GM12878 (cell line): Measurements from ENCODE around the gene ARID1A. TPM values are rescaled to one million over a fixed set of nuclear protein-coding genes. Genes with fewer than 3 reads are reported as not detected.

ENCODE experiments used
- ATAC-seq: fragments of 200-7000 bp; cut with Tn5 transposase; 3 replicates; pipeline ENCODE4 v1.9.1; 2020; ENCODE audit warnings: mild to moderate bottlenecking, moderate library complexity
- BruUV-seq: library from RNA; stranded (reverse); fragments of 400-500 nt; replicated peaks from 2 replicates; lab custom pipeline; 2021; lab: Mats Ljungman, UMichigan
- CTCF ChIA-PET: fragments of 300-600 bp; sonication (Branson Sonifier 250); formaldehyde crosslinking; extraction: SDS; loops from one replicate; lab custom pipeline; 2021; ENCODE audit warnings: inconsistent platforms; lab: Yijun Ruan, JAX
- POLR2A ChIA-PET: fragments of 350-600 bp; formaldehyde crosslinking; extraction: SDS; loops from one replicate; lab custom pipeline; 2021; ENCODE audit warnings: inconsistent platforms; lab: Charles Lee
- RAD21 ChIA-PET: fragments of 300-600 bp; sonication (Branson Sonifier 250); formaldehyde crosslinking; loops from one replicate; lab custom pipeline; 2023; ENCODE audit warnings: antibody characterized with exemption; ENCODE audit not compliant: unreplicated experiment; lab: Charles Lee
- SMC1A ChIA-PET: fragments of 300-600 bp; sonication (Branson Sonifier 250); formaldehyde crosslinking; loops from one replicate; lab custom pipeline; 2023; ENCODE audit not compliant: unreplicated experiment, uncharacterized antibody; lab: Charles Lee
- DNase-seq: peaks from one replicate; pipeline ENCODE4 v3.0.0-alpha.2; 2011; ENCODE audit warnings: low read depth, low spot score
- FAIRE-seq: peaks from 3 replicates; lab custom pipeline; 2011; peaks lifted over from hg19 to GRCh38; lab: Jason Lieb, UNC
- H2AFZ ChIP-seq: 2 replicates; pipeline ENCODE4 v1.6.0; 2011; ENCODE audit warnings: low read depth, low read length, control low read depth; ENCODE audit not compliant: control insufficient read depth
- H3K27ac ChIP-seq: 2 replicates; pipeline ENCODE4 v1.5.1; 2011; ENCODE audit warnings: control low read depth; ENCODE audit not compliant: control insufficient read depth, insufficient read depth
- H3K27me3 ChIP-seq, 2 experiments: replicated peaks in 1 of 2; 2 replicates each; pipeline versions ENCODE4 v1.6.0 to v1.6.1; 2011; ENCODE audit warnings: low read length in 1 of 2; ENCODE audit not compliant: control insufficient read depth in 2 of 2, insufficient read depth in 2 of 2
- H3K36me3 ChIP-seq, 2 experiments: 2 replicates each; pipeline ENCODE4 v1.5.1; 2011; ENCODE audit warnings: low read length in 1 of 2; ENCODE audit not compliant: control insufficient read depth in 2 of 2, insufficient read depth in 2 of 2
- H3K4me1 ChIP-seq: 2 replicates; pipeline ENCODE4 v1.6.1; 2011; ENCODE audit warnings: mild to moderate bottlenecking, low read length, moderate library complexity, mixed read lengths; ENCODE audit not compliant: control insufficient read depth, insufficient read depth
- H3K4me2 ChIP-seq: 2 replicates; pipeline ENCODE4 v1.6.0; 2011; ENCODE audit warnings: control low read depth; ENCODE audit not compliant: control insufficient read depth, insufficient read depth
- H3K4me3 ChIP-seq: fragments of 200-600 bp; sonication (generic); 2 replicates; pipeline ENCODE4 v1.5.1; 2016
- H3K79me2 ChIP-seq: 2 replicates; pipeline ENCODE4 v1.6.0; 2011; ENCODE audit warnings: low read length; ENCODE audit not compliant: control insufficient read depth, insufficient read depth
- H3K9ac ChIP-seq: 2 replicates; pipeline ENCODE4 v1.8.0; 2011; ENCODE audit warnings: low read length, control low read depth, mixed read lengths; ENCODE audit not compliant: control insufficient read depth, insufficient read depth
- H3K9me3 ChIP-seq: replicated peaks from 3 replicates; pipeline ENCODE4 v1.5.1; 2011; ENCODE audit warnings: mild to moderate bottlenecking, low read length; ENCODE audit not compliant: control insufficient read depth, insufficient read depth
- H4K20me1 ChIP-seq: 2 replicates; pipeline ENCODE4 v1.6.0; 2011; ENCODE audit not compliant: control insufficient read depth, insufficient read depth
- CBX5 ChIP-seq: sonication (generic); IDR thresholded peaks from 2 replicates; pipeline ENCODE4 v1.6.1; 2016; ENCODE audit warnings: low read depth, moderate library complexity, mild to moderate bottlenecking, inconsistent platforms
- EP300 ChIP-seq, 2 experiments: fragments of 150-350 bp in 1 of 2; IDR thresholded peaks; 2 replicates each; pipeline ENCODE4 v1.6.1; 2011 to 2012; ENCODE audit warnings: low read depth in 2 of 2, low read length in 2 of 2, borderline replicate concordance in 1 of 2, improper control_type of control experiment in 1 of 2, inconsistent platforms in 1 of 2; ENCODE audit not compliant: control insufficient read depth in 1 of 2
- RUNX3 ChIP-seq: IDR thresholded peaks from 2 replicates; pipeline ENCODE4 v1.6.1; 2012; ENCODE audit warnings: low read length, inconsistent platforms
- WGBS: methylation state at CpG from one replicate; pipeline ENCODE4 v1.1.6; 2016; ENCODE audit warnings: low lambda C conversion rate; ENCODE audit not compliant: insufficient replicate concordance, insufficient coverage; ENCODE audit errors: missing lambda C conversion rate; 5-methylcytosine and 5-hydroxymethylcytosine counted together
- in situ Hi-C: fragments of 300-500 bp; cut with MboI; formaldehyde crosslinking; loops from 9 replicates; pipeline ENCODE4 v1.14.3; 2018; ENCODE audit warnings: mixed read lengths
- intact Hi-C: fragments of 100-400 bp; cut with micrococcal nuclease; formaldehyde crosslinking; loops from one replicate; pipeline ENCODE4 v1.14.2; 2022; ENCODE audit not compliant: unreplicated experiment
- polyA plus RNA-seq, 11 experiments: library from polyadenylated mRNA; depleted of rRNA in 4 of 11; unstranded in 6 of 11; stranded (reverse) in 5 of 11; fragments of >200 nt; fragmentation: Nextera tagmentation in 4 of 11; fragmentation: Illumina TruSeq in 1 of 11; extraction: Ambion mirVana in 4 of 11; extraction: Trizol in 1 of 11; gene quantifications; 1 replicate in 1 of 11; 2 replicates in 10 of 11; pipeline versions ENCODE4 v1.2.1 to v1.2.3, GENCODE V29; 2011 to 2016; ENCODE audit warnings: inconsistent platforms in 2 of 11, missing spikeins in 2 of 11, low read depth in 1 of 11
- total RNA-seq, 4 experiments: library from RNA; depleted of rRNA in 3 of 4; stranded (reverse); fragments of >200 nt in 3 of 4; fragmentation: Illumina TruSeq in 1 of 4; extraction: Trizol in 1 of 4; gene quantifications; 2 replicates each; pipeline versions ENCODE4 v1.2.1 to v1.2.3, GENCODE V29; 2013 to 2021
- TF ChIP-seq, protein P1 (sequence below): fragments of 450-650 bp; IDR thresholded peaks from 2 replicates; pipeline ENCODE4 v1.6.1; 2014; ENCODE audit warnings: mild to moderate bottlenecking
- TF ChIP-seq, protein P2 (sequence below): IDR thresholded peaks from 2 replicates; pipeline ENCODE4 v1.6.1; 2011; ENCODE audit warnings: borderline replicate concordance, low read depth, mild to moderate bottlenecking, moderate library complexity, low read length; ENCODE audit not compliant: insufficient read depth, poor library complexity, severe bottlenecking

ARID1A gene
- total and polyA plus RNA-seq, 10 of the 15 experiments (the other 5 are each of a cell fraction or from before 2014, with no cell fraction given): 10.0 to 98.0 (median 23.5) TPM

DNA sequence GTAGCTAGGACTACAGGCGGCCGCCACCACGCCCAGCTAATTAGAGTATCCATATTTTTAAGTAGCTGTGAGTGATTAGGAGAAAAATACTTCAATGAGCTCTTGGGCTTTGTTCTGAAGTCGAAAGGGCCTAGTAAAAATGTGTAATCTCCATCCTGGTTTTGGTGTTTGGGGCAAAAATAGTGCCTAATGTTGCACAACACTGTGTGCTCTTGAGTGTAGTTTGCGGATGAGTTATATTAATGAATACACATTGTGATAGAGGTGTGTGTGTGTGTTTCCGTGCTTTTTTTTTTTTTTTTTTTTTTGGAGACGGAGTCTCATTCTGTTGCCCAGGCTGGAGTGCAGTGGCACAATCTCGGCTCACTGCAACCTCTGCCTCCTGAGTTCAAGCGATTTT lies 6.3 kb upstream of the ARID1A start:
- H2AFZ ChIP-seq: no peak overlapping the region
- no peaks in the 10 kb centered on the region for H3K27me3 ChIP-seq
- H3K4me2 ChIP-seq: no peak overlapping the region
- no peaks in the 10 kb centered on the region for H4K20me1 ChIP-seq
- peaks cover 10% of the 10 kb centered on the region for H3K79me2 ChIP-seq
- no TSS peak for BruUV-seq
- ChIA-PET RAD21 (interaction anchor here (0.7 to 1.3 kb wide), 3 partner anchors 9 to 96 kb away, joined by 3 to 7 read pairs (median 3); no protein-coding TSS in a partner anchor), CTCF (interaction anchor here (3.9 kb wide), 1 partner anchor 12 kb away, joined by 15 read pairs; no protein-coding TSS in a partner anchor), POLR2A (interaction anchor here (1.3 kb wide), 1 partner anchor 99 kb away, joined by 4 read pairs; the partner anchor contains the start of gene PIGV), SMC1A (interaction anchor here (0.6 to 7.5 kb wide), 5 partner anchors 11 to 58 kb away, joined by 3 to 79 read pairs (median 3); no protein-coding TSS in a partner anchor)
- 91% methylated on average over 6 of the region's 9 CpGs for WGBS
- in situ Hi-C loops: no loop called here
- no peak overlapping the region for H3K4me3 ChIP-seq
- DNase-seq (no peak), FAIRE-seq (no peak), ATAC-seq (no peak)
- H3K36me3 ChIP-seq: no peaks in the 10 kb centered on the region
- H3K4me1 ChIP-seq: peaks cover 13% of the 10 kb centered on the region
- no peak overlapping the region for H3K27ac ChIP-seq
- no peak for TF ChIP-seq RUNX3
- TF ChIP-seq, protein P1, sequence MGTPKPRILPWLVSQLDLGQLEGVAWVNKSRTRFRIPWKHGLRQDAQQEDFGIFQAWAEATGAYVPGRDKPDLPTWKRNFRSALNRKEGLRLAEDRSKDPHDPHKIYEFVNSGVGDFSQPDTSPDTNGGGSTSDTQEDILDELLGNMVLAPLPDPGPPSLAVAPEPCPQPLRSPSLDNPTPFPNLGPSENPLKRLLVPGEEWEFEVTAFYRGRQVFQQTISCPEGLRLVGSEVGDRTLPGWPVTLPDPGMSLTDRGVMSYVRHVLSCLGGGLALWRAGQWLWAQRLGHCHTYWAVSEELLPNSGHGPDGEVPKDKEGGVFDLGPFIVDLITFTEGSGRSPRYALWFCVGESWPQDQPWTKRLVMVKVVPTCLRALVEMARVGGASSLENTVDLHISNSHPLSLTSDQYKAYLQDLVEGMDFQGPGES: no peak
- TF ChIP-seq, protein P2, sequence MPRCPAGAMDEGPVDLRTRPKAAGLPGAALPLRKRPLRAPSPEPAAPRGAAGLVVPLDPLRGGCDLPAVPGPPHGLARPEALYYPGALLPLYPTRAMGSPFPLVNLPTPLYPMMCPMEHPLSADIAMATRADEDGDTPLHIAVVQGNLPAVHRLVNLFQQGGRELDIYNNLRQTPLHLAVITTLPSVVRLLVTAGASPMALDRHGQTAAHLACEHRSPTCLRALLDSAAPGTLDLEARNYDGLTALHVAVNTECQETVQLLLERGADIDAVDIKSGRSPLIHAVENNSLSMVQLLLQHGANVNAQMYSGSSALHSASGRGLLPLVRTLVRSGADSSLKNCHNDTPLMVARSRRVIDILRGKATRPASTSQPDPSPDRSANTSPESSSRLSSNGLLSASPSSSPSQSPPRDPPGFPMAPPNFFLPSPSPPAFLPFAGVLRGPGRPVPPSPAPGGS: peak; percentile 21
- no peak for TF ChIP-seq EP300 (IDR thresholded peaks at IDR 0.05; ENCODE audit: borderline replicate concordance in 1 of 2, control insufficient read depth in 1 of 2, low read depth in 2 of 2, low read length in 2 of 2)
- no peak for TF ChIP-seq CBX5
- intact Hi-C loops: no loop called here
- no peaks in the 10 kb centered on the region for H3K9me3 ChIP-seq
- H3K9ac ChIP-seq: no peak overlapping the region
